ENCODE results near the gene VPS41.
A peak's percentile ranks its signal among the peaks of the same experiment; 100 is the strongest.

Gene VPS41

GRCh38 chr7:38909870-38910269 lies 879 bp upstream of the VPS41 start:
- H3K4me3 ChIP-seq (ENCODE audit: low read depth, low read length), result no peak overlapping the region
- DNase-seq (ENCODE audit: low read depth), result no peak
- TF ChIP-seq CTCF (IDR thresholded peaks at IDR 0.05; ENCODE audit: control insufficient read depth, extremely low read depth, insufficient read depth), result peak; percentile 31

- no peak for TF ChIP-seq CTCF (IDR thresholded peaks at IDR 0.05; ENCODE audit: control insufficient read depth, extremely low read depth, insufficient read depth)
- no peak for DNase-seq (ENCODE audit: low read depth)
- peak overlapping the region; percentile 77 for H3K4me3 ChIP-seq (ENCODE audit: low read depth, low read length)
These were observed 1.2 kb downstream of the VPS41 start for GRCh38 chr7:38907766-38908165.

GRCh38 chr7:38907066-38907465 lies 1.9 kb downstream of the VPS41 start:
- H3K4me3 ChIP-seq (ENCODE audit: low read depth, low read length), result no peak overlapping the region
- DNase-seq (ENCODE audit: low read depth), result no peak

GRCh38 chr7:38905056-38905759 lies 3.8 kb downstream of the VPS41 start:
- H3K4me3 ChIP-seq (ENCODE audit: low read depth, low read length), result no peak overlapping the region
- no peak for DNase-seq (ENCODE audit: low read depth)
- no peak for TF ChIP-seq CTCF (IDR thresholded peaks at IDR 0.05; ENCODE audit: control insufficient read depth, extremely low read depth, insufficient read depth)

More at GRCh38 chr7:38907066-38907465, 1.9 kb downstream of the VPS41 start:
- no peak for TF ChIP-seq CTCF (IDR thresholded peaks at IDR 0.05; ENCODE audit: control insufficient read depth, extremely low read depth, insufficient read depth)

GRCh38 chr7:38903057-38903456 lies 5.9 kb downstream of the VPS41 start:
- no peak for DNase-seq (ENCODE audit: low read depth)
- H3K4me3 ChIP-seq (ENCODE audit: low read depth, low read length), result no peak overlapping the region
- TF ChIP-seq CTCF (IDR thresholded peaks at IDR 0.05; ENCODE audit: control insufficient read depth, extremely low read depth, insufficient read depth), result no peak

- no peak for TF ChIP-seq CTCF (IDR thresholded peaks at IDR 0.05; ENCODE audit: control insufficient read depth, extremely low read depth, insufficient read depth)
- H3K4me3 ChIP-seq (ENCODE audit: low read depth, low read length), result no peak overlapping the region
- DNase-seq (ENCODE audit: low read depth), result no peak
These were observed 6.5 kb downstream of the VPS41 start for GRCh38 chr7:38902449-38902848.

GRCh38 chr7:38893061-38893460 lies 15.9 kb downstream of the VPS41 start:
- TF ChIP-seq CTCF (IDR thresholded peaks at IDR 0.05; ENCODE audit: control insufficient read depth, extremely low read depth, insufficient read depth), result no peak
- DNase-seq (ENCODE audit: low read depth), result no peak
- no peak overlapping the region for H3K4me3 ChIP-seq (ENCODE audit: low read depth, low read length)
